Chondrocyte (in vitro differentiated cells): ENCODE measurements around the gene RMDN3. TPM values are rescaled to one million over a fixed set of nuclear protein-coding genes. Genes with fewer than 3 reads are reported as not detected.

Source experiments
- DNase-seq: peaks from one replicate; pipeline ENCODE4 v3.0.0; 2021; ENCODE audit warnings: mixed read lengths, low spot score
- H3K27ac Mint-ChIP-seq: one replicate; pipeline ENCODE4 v1.8.0; 2021; ENCODE audit warnings: mild to moderate bottlenecking, moderate library complexity, mixed read lengths; ENCODE audit not compliant: unreplicated experiment
- H3K27me3 Mint-ChIP-seq: 2 replicates; pipeline ENCODE4 v1.8.0; 2021; ENCODE audit warnings: low read depth, mixed read lengths
- H3K36me3 Mint-ChIP-seq: 2 replicates; pipeline ENCODE4 v1.8.0; 2021; ENCODE audit warnings: low read depth, mixed read lengths
- H3K4me1 Mint-ChIP-seq: 2 replicates; pipeline ENCODE4 v1.8.0; 2021; ENCODE audit warnings: low read depth, mild to moderate bottlenecking, mixed read lengths
- H3K4me3 Mint-ChIP-seq: one replicate; pipeline ENCODE4 v1.8.0; 2021; ENCODE audit warnings: mild to moderate bottlenecking, moderate library complexity, mixed read lengths; ENCODE audit not compliant: unreplicated experiment
- H3K9me3 Mint-ChIP-seq: 2 replicates; pipeline ENCODE4 v1.8.0; 2021; ENCODE audit warnings: low read depth, mixed read lengths
- CTCF ChIP-seq: fragments of 200-600 bp; sonication (generic); IDR thresholded peaks from 2 replicates; pipeline ENCODE4 v1.5.0; 2021; ENCODE audit warnings: antibody characterized with exemption, mild to moderate bottlenecking, moderate library complexity
- total RNA-seq: library from RNA; stranded (reverse); gene quantifications from 3 replicates; pipeline ENCODE4 v1.2.1, GENCODE V29; 2021

RMDN3 gene
- total RNA-seq, 1 donor from 2014 or later, result 30.1 TPM

GRCh38 chr15:40782609-40783227 lies 27.7 kb upstream of the RMDN3 start:
- no peak overlapping the region for H3K4me3 Mint-ChIP-seq
- H3K27me3 Mint-ChIP-seq, result no peaks in the 10 kb centered on the region
- H3K27ac Mint-ChIP-seq, result no peak overlapping the region
- DNase-seq, result no peak
- H3K4me1 Mint-ChIP-seq, result peaks cover 11% of the 10 kb centered on the region
- H3K36me3 Mint-ChIP-seq, result peaks cover 6% of the 10 kb centered on the region
- H3K9me3 Mint-ChIP-seq, result no peaks in the 10 kb centered on the region
- peak; percentile 76 for TF ChIP-seq CTCF

GRCh38 chr15:40776537-40777141 lies 21.6 kb upstream of the RMDN3 start:
- H3K36me3 Mint-ChIP-seq, result peaks cover 22% of the 10 kb centered on the region
- peak overlapping the region; percentile 68 for H3K27ac Mint-ChIP-seq

DNA sequence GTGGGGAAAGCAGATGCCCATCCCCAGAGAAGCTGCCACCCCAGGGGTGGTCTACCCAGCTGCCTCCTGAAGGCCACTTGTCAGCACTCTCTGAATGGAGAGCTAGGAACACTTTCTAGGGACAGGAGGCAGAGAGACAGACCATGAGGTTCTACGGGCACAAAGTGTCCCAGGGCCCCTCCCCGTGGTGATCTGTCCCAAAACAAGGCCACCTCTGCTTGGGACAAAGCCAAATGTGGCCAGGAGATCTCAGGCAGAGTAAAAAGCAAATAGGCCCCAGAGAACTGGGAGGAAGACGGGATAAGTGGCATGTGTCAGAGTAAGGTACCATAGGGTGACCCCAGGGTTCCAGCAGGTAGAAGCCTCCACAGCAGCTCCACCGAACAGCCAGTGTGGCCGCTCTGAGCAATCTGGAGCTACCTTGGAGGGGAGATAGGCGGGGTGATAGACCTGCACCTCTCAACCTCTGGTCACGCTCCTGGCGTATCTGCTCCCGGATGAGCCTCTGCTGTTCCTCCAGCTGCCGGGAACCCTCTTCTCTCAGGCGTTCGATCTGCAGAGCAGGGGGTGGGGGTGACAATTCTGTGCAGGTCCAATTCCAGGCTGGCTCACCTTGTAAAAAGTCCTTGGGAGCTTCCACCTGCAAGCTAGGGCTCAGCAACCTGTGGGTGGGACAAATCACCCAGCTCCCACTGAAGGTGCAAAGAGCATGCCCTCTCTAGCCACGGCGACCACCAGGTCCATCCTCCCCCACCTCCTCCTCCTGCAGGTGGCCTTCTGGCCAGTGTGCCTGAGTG lies 20.9 kb upstream of the RMDN3 start:
- Mint-ChIP-seq H3K27ac (no peak overlapping the region), H3K36me3 (peaks cover 24% of the 10 kb centered on the region), H3K4me3 (no peak overlapping the region), H3K9me3 (no peaks in the 10 kb centered on the region), H3K4me1 (peaks cover 9% of the 10 kb centered on the region), H3K27me3 (no peaks in the 10 kb centered on the region)
- TF ChIP-seq CTCF, result no peak
- DNase-seq, result no peak

More at GRCh38 chr15:40776537-40777141, 21.6 kb upstream of the RMDN3 start:
- Mint-ChIP-seq H3K27me3 (no peaks in the 10 kb centered on the region), H3K4me3 (no peak overlapping the region), H3K9me3 (no peaks in the 10 kb centered on the region), H3K4me1 (peaks cover 9% of the 10 kb centered on the region)
- TF ChIP-seq CTCF, result no peak
- no peak for DNase-seq

- Mint-ChIP-seq H3K27me3 (no peaks in the 10 kb centered on the region), H3K27ac (no peak overlapping the region), H3K9me3 (no peaks in the 10 kb centered on the region), H3K36me3 (peaks cover 24% of the 10 kb centered on the region), H3K4me1 (peaks cover 12% of the 10 kb centered on the region), H3K4me3 (no peak overlapping the region)
- TF ChIP-seq CTCF, result no peak
- no peak for DNase-seq
Observed at GRCh38 chr15:40775007-40775406, 20.0 kb upstream of the RMDN3 start.

GRCh38 chr15:40773902-40774301 lies 18.8 kb upstream of the RMDN3 start:
- TF ChIP-seq CTCF, result no peak
- peaks cover 17% of the 10 kb centered on the region for H3K36me3 Mint-ChIP-seq
- no peak overlapping the region for H3K27ac Mint-ChIP-seq
- H3K4me3 Mint-ChIP-seq, result no peak overlapping the region
- H3K4me1 Mint-ChIP-seq, result peaks cover 20% of the 10 kb centered on the region
- no peaks in the 10 kb centered on the region for H3K27me3 Mint-ChIP-seq
- no peaks in the 10 kb centered on the region for H3K9me3 Mint-ChIP-seq
- no peak for DNase-seq
